Large intestine (tissue), 12 donors: ENCODE measurements around the gene OAT. TPM values are rescaled to one million over a fixed set of nuclear protein-coding genes. Genes with fewer than 3 reads are reported as not detected.

Experiments
- DNase-seq, 2 donors: peaks; one replicate each; pipeline versions ENCODE4 v3.0.0 to v3.0.0-alpha.2; 2013
- H3K27ac ChIP-seq: one replicate; pipeline ENCODE4 v1.5.1; 2013; ENCODE audit warnings: low read length
- H3K27me3 ChIP-seq: 2 replicates; pipeline ENCODE4 v1.6.1; 2013; ENCODE audit warnings: low read length; ENCODE audit not compliant: control insufficient read depth, insufficient read depth
- H3K36me3 ChIP-seq: 2 replicates; pipeline ENCODE4 v1.6.1; 2013; ENCODE audit warnings: low read length; ENCODE audit not compliant: control insufficient read depth, insufficient read depth
- H3K4me1 ChIP-seq: one replicate; pipeline ENCODE4 v1.6.1; 2013; ENCODE audit warnings: low read length; ENCODE audit not compliant: control insufficient read depth, insufficient read depth
- H3K4me3 ChIP-seq: one replicate; pipeline ENCODE4 v1.5.1; 2013; ENCODE audit warnings: low read length
- H3K9me3 ChIP-seq: one replicate; pipeline ENCODE4 v1.6.1; 2013; ENCODE audit warnings: mild to moderate bottlenecking, low read depth, low read length, moderate library complexity; ENCODE audit not compliant: control insufficient read depth
- WGBS: methylation state at CpG from one replicate; pipeline ENCODE4 v1.1.5; 2013; ENCODE audit warnings: low lambda C conversion rate; ENCODE audit not compliant: insufficient coverage; 5-methylcytosine and 5-hydroxymethylcytosine counted together
- long read RNA-seq, 11 donors: transcript quantifications; one replicate each; lab custom pipeline, GENCODE V29; 2026
- polyA plus RNA-seq: library from polyadenylated mRNA; unstranded; fragments of 120-200 nt; gene quantifications from one replicate; pipeline ENCODE4 v1.2.1, GENCODE V29; 2013

OAT gene
- 1,580 TPM for polyA plus RNA-seq
- long read RNA-seq, donor 1, transcript OAT-203 (4 exons, 751 nt), result minor isoform, 10 of 681 reads
- long read RNA-seq, donor 1, transcript OAT-201 (10 exons, 2,048 nt), result major isoform, 465 of 681 reads
- long read RNA-seq, donor 1, transcript OAT-208 (9 exons, 1,864 nt), result minor isoform, 5 of 681 reads
- long read RNA-seq, donor 1, partial matches to known transcripts, result 171 of 681 reads
- long read RNA-seq, donor 1, other reads (novel, unspliced or antisense), result 30 of 681 reads
- long read RNA-seq, donor 2, transcript OAT-201 (10 exons, 2,048 nt), result major isoform, 1,041 of 1,631 reads
- long read RNA-seq, donor 2, transcript OAT-208 (9 exons, 1,864 nt), result minor isoform, 6 of 1,631 reads
- long read RNA-seq, donor 2, transcript OAT-203 (4 exons, 751 nt), result minor isoform, 23 of 1,631 reads
- long read RNA-seq, donor 2, partial matches to known transcripts, result 467 of 1,631 reads
- long read RNA-seq, donor 2, other reads (novel, unspliced or antisense), result 91 of 1,631 reads
- long read RNA-seq, donor 3, result 0 reads
- long read RNA-seq, donor 4, transcript OAT-203 (4 exons, 751 nt), result minor isoform, 5 of 112 reads
- long read RNA-seq, donor 4, transcript OAT-201 (10 exons, 2,048 nt), result major isoform, 89 of 112 reads
- long read RNA-seq, donor 4, partial matches to known transcripts, result 18 of 112 reads
- long read RNA-seq, donor 4, other reads (novel, unspliced or antisense), result 0 of 112 reads
- long read RNA-seq, donor 5, transcript OAT-201 (10 exons, 2,048 nt), result major isoform, 170 of 215 reads
- long read RNA-seq, donor 5, partial matches to known transcripts, result 39 of 215 reads
- long read RNA-seq, donor 5, other reads (novel, unspliced or antisense), result 0 of 215 reads
- long read RNA-seq, donor 6, transcript OAT-208 (9 exons, 1,864 nt), result minor isoform, 11 of 1,147 reads
- long read RNA-seq, donor 6, transcript OAT-203 (4 exons, 751 nt), result minor isoform, 13 of 1,147 reads
- long read RNA-seq, donor 6, transcript OAT-201 (10 exons, 2,048 nt), result major isoform, 799 of 1,147 reads
- long read RNA-seq, donor 6, partial matches to known transcripts, result 259 of 1,147 reads
- long read RNA-seq, donor 6, other reads (novel, unspliced or antisense), result 63 of 1,147 reads
- long read RNA-seq, donor 7, transcript OAT-201 (10 exons, 2,048 nt), result major isoform, 89 of 105 reads
- long read RNA-seq, donor 7, partial matches to known transcripts, result 11 of 105 reads
- long read RNA-seq, donor 7, other reads (novel, unspliced or antisense), result 0 of 105 reads
- long read RNA-seq, donor 8, transcript OAT-201 (10 exons, 2,048 nt), result major isoform, 942 of 1,631 reads
- long read RNA-seq, donor 8, transcript OAT-208 (9 exons, 1,864 nt), result minor isoform, 10 of 1,631 reads
- long read RNA-seq, donor 8, transcript OAT-203 (4 exons, 751 nt), result minor isoform, 41 of 1,631 reads
- long read RNA-seq, donor 8, partial matches to known transcripts, result 581 of 1,631 reads
- long read RNA-seq, donor 8, other reads (novel, unspliced or antisense), result 55 of 1,631 reads
- long read RNA-seq, donor 9, transcript OAT-203 (4 exons, 751 nt), result minor isoform, 10 of 1,126 reads
- long read RNA-seq, donor 9, transcript OAT-201 (10 exons, 2,048 nt), result major isoform, 767 of 1,126 reads
- long read RNA-seq, donor 9, transcript OAT-208 (9 exons, 1,864 nt), result minor isoform, 7 of 1,126 reads
- long read RNA-seq, donor 9, partial matches to known transcripts, result 283 of 1,126 reads
- long read RNA-seq, donor 9, other reads (novel, unspliced or antisense), result 57 of 1,126 reads
- long read RNA-seq, donor 10, transcript OAT-203 (4 exons, 751 nt), result minor isoform, 19 of 1,423 reads
- long read RNA-seq, donor 10, transcript OAT-201 (10 exons, 2,048 nt), result major isoform, 958 of 1,423 reads
- long read RNA-seq, donor 10, partial matches to known transcripts, result 360 of 1,423 reads
- long read RNA-seq, donor 10, other reads (novel, unspliced or antisense), result 81 of 1,423 reads
- long read RNA-seq, donor 11, transcript OAT-208 (9 exons, 1,864 nt), result minor isoform, 5 of 948 reads
- long read RNA-seq, donor 11, transcript OAT-203 (4 exons, 751 nt), result minor isoform, 17 of 948 reads
- long read RNA-seq, donor 11, transcript OAT-201 (10 exons, 2,048 nt), result major isoform, 649 of 948 reads
- long read RNA-seq, donor 11, partial matches to known transcripts, result 226 of 948 reads
- long read RNA-seq, donor 11, other reads (novel, unspliced or antisense), result 49 of 948 reads

DNA sequence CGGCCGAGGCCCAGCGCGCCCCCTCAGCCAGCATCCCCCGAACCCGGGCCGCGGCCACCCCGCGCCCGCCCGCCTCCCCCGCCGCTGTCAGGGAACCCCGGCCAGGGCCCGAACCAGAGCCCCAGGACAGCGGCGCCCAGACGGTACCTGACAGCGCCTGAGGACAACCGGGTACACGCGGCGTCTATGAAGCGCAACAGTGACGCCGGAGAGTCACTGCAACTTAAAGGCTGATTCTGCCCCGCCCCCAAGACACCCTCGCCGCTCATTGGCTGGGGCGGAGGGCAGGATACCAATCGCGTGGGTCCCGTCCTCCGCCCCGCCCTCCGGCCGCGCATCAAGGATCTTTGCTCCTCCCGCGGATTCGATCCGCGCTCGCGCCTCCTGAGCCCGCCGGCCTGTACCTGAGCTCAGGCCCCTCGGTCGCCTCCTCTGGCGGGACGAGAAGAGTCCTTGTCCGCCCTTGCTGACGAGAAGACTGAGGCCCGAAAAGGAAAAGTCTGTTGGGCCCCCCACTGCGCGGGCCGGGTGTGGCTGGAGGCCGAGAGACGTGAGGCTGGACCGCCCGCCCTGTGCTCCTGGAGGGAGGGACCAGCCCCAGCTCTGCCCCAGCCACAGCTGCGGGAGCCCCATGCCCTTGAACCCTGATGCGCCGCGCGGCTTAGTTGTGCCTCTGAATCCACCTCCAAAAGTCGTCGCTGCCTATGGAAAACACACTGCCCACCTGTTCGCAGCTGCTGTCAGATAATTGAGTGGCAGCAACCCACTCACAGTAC is at the start of gene OAT:
OAT (minus strand) TSS at position 198 of the 776 bp plus-strand sequence. CDS start 6,752 bp downstream, outside the sequence.
- Histone ChIP-seq H3K27ac (peak within 1 kb of the TSS; percentile 95), H3K4me1 (peaks cover 19% of the 10 kb centered on the region), H3K36me3 (peaks cover 10% of the 10 kb centered on the region), H3K4me3 (peak within 1 kb of the TSS; percentile 84), H3K27me3 (no peaks in the 10 kb centered on the region), H3K9me3 (no peaks in the 10 kb centered on the region)
- DNase-seq, result peak; percentile 98 to 99
- no CpG with 5 or more reads among the region's 70 CpGs for WGBS

DNA sequence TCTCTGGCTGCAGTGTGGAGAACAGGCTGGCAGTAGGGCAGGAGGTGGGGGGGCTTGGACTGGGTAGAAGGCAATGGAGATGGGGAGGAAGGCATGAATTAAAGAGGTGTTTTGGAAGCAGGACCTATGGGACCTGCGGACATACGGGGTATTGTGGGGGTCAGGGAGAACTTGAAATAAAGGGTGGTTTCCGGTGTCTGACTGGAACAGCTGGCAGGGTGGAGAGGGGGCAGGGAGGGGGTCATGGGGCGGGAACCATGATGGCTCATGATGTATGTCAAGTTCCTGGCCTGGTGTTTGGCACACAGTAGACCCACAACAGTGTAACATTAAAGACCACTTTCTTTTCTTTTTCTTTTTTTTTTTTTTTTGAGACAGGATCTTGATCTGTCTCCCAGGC is 48.4 kb upstream of the OAT start:
- WGBS, result no CpG with 5 or more reads among the region's 4 CpGs
- no peak for DNase-seq
- Histone ChIP-seq H3K4me3 (no peak overlapping the region), H3K27ac (peak overlapping the region; percentile 60), H3K4me1 (peaks cover 66% of the 10 kb centered on the region), H3K9me3 (no peaks in the 10 kb centered on the region), H3K36me3 (no peaks in the 10 kb centered on the region), H3K27me3 (no peaks in the 10 kb centered on the region)

DNA sequence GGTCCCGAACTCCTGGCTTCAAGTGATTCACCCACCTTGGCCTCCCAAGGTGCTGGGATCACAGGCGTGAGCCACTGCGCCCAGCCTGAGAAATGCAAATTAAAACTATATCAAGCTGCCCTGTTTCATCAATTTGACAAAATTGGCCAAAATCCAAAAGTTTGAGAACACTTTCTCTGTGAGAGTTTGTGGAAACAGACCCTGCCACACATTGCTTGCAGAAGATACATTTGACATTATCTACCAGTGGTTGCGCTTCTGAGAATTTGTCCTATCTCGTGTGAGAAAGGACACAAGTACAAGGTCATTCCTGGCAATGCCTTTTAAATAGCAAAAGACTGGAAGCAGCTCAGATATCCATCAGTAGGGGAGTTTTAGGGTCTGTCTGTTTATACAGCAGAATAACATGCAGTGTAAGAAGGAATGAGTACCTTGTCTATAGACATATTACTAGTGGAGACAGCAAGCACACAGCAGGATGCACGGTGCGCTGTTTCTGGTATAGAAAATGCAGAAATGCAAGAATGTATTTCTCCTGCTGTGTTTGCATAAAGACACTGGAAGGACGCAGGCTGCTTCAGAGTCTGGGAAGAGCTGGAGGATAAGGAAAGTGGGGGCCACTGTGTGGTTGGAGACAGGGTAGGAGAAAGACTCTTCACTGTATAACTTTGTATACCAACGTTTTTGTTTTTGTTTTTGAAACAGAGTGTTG is 47.2 kb upstream of the OAT start:
- WGBS, result 63% methylated on average over 1 of the region's 9 CpGs
- no peaks in the 10 kb centered on the region for H3K9me3 ChIP-seq
- peaks cover 64% of the 10 kb centered on the region for H3K4me1 ChIP-seq

DNA sequence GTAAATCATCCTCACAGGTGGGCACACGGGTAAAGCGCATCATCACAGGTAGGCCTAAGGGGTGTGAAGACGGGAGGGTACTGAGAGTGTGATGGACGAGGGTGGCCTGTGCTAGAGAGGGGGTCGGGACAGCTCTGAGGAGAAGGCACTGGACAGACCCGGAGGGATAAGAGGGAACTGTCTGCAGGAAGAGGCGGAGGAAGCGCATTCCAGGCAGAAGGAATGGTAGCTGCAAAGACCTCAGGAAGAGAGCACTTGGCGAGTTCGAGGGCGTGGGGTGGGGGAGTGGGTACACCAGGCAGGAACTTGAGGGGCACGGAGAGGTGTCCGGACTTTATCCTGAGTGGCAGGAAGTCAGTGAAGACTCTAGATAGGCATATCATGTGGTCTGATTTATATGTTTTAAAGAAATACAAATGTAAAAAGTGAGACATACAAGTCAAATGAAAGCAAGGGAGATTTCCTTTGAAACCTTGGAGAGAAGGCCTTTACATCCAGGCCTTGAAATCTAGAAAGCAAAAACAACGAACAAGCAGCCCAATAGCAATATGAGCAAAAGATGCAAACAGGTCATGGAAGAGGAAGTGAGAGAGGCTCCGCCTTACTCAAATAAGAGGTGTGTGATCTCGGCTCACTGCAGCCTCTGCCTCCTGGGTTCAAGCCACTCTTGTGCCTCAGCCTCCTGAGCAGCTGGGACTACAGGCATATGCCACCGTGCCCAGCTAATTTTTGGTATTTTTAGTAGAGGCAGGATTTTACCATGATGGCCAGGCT is 46.5 kb upstream of the OAT start:
- H3K27me3 ChIP-seq, result no peaks in the 10 kb centered on the region
- DNase-seq, result peak in 1 of 2 donors; percentile 55
- H3K4me1 ChIP-seq, result peaks cover 58% of the 10 kb centered on the region
- H3K9me3 ChIP-seq, result no peaks in the 10 kb centered on the region
- H3K36me3 ChIP-seq, result no peaks in the 10 kb centered on the region
- peak overlapping the region; percentile 11 for H3K27ac ChIP-seq
- H3K4me3 ChIP-seq, result no peak overlapping the region
- 60% methylated on average over 1 of the region's 17 CpGs for WGBS

More for the DNA sequence above, 47.2 kb upstream of the OAT start:
- no peak overlapping the region for H3K4me3 ChIP-seq
- H3K27ac ChIP-seq, result no peak overlapping the region
- DNase-seq, result no peak
- H3K36me3 ChIP-seq, result no peaks in the 10 kb centered on the region
- H3K27me3 ChIP-seq, result no peaks in the 10 kb centered on the region

DNA sequence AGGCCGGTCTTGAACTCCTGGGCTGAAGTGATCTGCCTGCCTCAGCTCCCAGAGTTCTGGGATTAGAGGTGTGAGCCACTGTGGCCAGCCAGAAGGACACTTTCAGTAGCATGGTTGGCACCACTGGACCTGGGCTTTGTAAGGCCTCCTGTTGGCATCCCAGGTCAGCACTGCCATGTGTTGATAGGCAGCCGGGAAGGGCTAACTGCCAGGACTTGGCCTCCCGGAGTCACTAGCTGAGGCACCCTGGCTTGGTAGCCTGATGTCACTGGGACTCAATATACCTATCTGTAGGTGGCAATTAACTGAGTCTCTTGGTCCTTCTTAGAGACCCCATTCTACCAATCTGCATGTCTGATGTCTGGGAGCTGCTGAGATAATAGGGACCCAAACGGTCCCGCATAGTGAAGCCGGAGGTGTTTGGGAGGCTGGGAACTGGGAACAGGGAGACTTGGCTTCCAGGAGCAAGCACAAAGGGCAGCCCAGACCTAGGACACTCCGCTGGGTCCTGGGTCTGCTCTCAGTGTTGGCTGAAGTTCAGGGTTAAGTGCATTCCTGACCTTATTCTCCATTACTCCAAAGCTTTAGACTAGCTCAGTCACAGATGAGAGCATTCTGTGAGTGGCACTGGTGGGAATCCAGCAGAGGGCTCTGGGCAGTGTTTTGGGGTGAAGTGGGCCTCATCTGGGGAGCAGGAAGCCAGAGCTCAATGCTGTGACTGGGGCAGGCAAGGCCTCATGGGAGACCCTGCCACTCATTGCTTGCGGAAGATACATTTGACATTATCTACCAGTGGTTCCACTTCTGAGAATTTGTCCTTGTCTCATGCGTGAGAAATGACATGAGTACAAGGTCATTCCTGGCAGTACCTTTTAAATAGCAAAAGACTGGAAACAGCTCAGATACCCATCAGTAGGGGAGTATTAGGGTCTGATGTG is 45.6 kb upstream of the OAT start:
- peak overlapping the region; percentile 11 for H3K27ac ChIP-seq
- H3K4me3 ChIP-seq, result no peak overlapping the region
- H3K36me3 ChIP-seq, result no peaks in the 10 kb centered on the region
- DNase-seq, result no peak
- no CpG with 5 or more reads among the region's 9 CpGs for WGBS
- H3K4me1 ChIP-seq, result peaks cover 49% of the 10 kb centered on the region
- H3K27me3 ChIP-seq, result no peaks in the 10 kb centered on the region
- H3K9me3 ChIP-seq, result no peaks in the 10 kb centered on the region

DNA sequence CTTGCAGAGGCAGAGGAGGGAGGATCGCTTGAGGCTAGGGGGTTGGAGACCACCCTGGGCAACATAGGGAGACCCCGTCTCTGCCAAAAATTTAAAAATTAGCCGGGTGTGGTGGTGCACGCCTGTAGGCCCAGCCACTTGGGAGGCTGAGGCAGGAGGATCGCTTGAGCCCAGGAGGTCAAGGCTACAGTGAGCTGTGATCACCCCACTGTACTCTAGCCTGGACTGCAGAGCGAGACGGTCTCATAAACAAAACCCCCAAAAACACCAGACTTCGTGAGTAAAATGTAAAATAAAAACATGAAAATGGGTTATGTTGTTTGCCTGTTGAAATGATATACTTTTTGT is 43.6 kb upstream of the OAT start:
- no peaks in the 10 kb centered on the region for H3K27me3 ChIP-seq
- H3K4me3 ChIP-seq, result peak overlapping the region; percentile 70
- no peaks in the 10 kb centered on the region for H3K9me3 ChIP-seq
- no peak for DNase-seq
- WGBS, result no CpG with 5 or more reads among the region's 8 CpGs
- peak overlapping the region; percentile 49 for H3K27ac ChIP-seq
- no peaks in the 10 kb centered on the region for H3K36me3 ChIP-seq
- H3K4me1 ChIP-seq, result peaks cover 30% of the 10 kb centered on the region

DNA sequence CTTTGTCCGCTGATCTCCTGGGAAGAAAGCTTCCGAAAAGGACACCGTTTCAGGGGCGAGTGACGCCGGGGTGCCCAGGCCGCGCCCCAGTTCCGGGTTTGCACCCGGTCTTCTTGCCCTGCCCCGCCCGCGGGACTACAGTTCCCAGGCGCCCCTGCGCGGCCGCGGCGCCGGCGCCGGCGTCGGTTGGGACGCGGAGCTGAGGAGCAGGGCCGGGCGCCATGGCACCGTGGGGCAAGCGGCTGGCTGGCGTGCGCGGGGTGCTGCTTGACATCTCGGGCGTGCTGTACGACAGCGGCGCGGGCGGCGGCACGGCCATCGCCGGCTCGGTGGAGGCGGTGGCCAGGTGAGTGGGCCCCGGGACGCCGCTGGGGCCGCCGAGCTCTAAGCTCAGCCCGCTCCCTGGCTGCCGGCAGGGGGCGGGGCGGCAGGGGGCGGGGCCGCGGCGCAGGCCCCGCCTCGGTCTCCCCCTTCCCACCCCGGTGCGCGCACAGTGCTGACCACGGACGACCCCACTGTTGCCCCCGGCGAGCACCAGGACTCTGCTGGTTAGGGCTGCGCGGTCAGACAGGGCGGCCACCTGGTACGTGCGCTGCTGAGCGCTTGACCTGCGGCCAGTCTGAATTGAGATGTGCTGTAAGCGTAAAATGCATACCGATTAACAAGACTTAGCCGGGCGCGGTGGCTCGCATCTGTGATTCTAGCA is 43.1 kb upstream of the OAT start, which contains the start of gene LHPP:
LHPP (plus strand) TSS at position 182 of the 706 bp plus-strand sequence; CDS start at position 222, 40 bp downstream.
- Histone ChIP-seq H3K9me3 (no peaks in the 10 kb centered on the region), H3K4me1 (peaks cover 25% of the 10 kb centered on the region), H3K4me3 (peak within 1 kb of the TSS; percentile 70), H3K27ac (peak within 1 kb of the TSS; percentile 78), H3K27me3 (no peaks in the 10 kb centered on the region), H3K36me3 (no peaks in the 10 kb centered on the region)
- peak; percentile 89 to 97 for DNase-seq
- 25% methylated on average over 1 of the region's 81 CpGs for WGBS
